ENCODE measurements around the gene CCDC40.
"Not testable (repeated sequence)": the region's sequence is repeated elsewhere in the genome, so short reads cannot be mapped to it uniquely, and the experiment has no call there.

The CCDC40 gene

GRCh38 chr17:80087346-80088265, 51.2 kb downstream of the CCDC40 start:
- DNase-seq = no peak

- DNase-seq = no peak
Measured at GRCh38 chr17:80089762-80090161, 53.3 kb downstream of the CCDC40 start.

GRCh38 chr17:80090164-80090563, 53.7 kb downstream of the CCDC40 start:
- DNase-seq = not testable (repeated sequence)

GRCh38 chr17:80091376-80091775, 54.9 kb downstream of the CCDC40 start:
- no peak for DNase-seq

GRCh38 chr17:80092959-80093358, 56.5 kb downstream of the CCDC40 start:
- no peak for DNase-seq

- no peak for DNase-seq
Measured at GRCh38 chr17:80095038-80095843, 58.8 kb downstream of the CCDC40 start.

- DNase-seq = no peak
Measured at GRCh38 chr17:80095844-80096475, 59.5 kb downstream of the CCDC40 start.

GRCh38 chr17:80096561-80097021, 60.1 kb downstream of the CCDC40 start:
- no peak for DNase-seq

- DNase-seq = no peak
Measured at GRCh38 chr17:80097127-80097621, 60.7 kb downstream of the CCDC40 start.

GRCh38 chr17:80097844-80098691, 61.6 kb downstream of the CCDC40 start:
- DNase-seq = no peak

GRCh38 chr17:80099291-80100034, 63.0 kb downstream of the CCDC40 start:
- DNase-seq = no peak

GRCh38 chr17:80100035-80100323, 63.5 kb downstream of the CCDC40 start:
- no peak for DNase-seq

- DNase-seq = peak; percentile 86
Measured at GRCh38 chr17:80101011-80101945, 64.8 kb downstream of the CCDC40 start, which contains the start of gene GAA. GAA (plus strand) TSS chr17:80101581; CDS start chr17:80104587, 3,006 bp downstream.

GRCh38 chr17:80101946-80102663, 65.7 kb downstream of the CCDC40 start:
- DNase-seq = peak; percentile 7

- no peak for DNase-seq
Measured at GRCh38 chr17:80102664-80103448, 66.4 kb downstream of the CCDC40 start.

GRCh38 chr17:80103449-80104085, 67.1 kb downstream of the CCDC40 start:
- no peak for DNase-seq

- DNase-seq = no peak
Measured at GRCh38 chr17:80104321-80104955, 68.0 kb downstream of the CCDC40 start.

GRCh38 chr17:80104956-80105375, 68.5 kb downstream of the CCDC40 start:
- DNase-seq = no peak
